Measurements from ENCODE around the gene MEIKIN. TPM values are rescaled to one million over a fixed set of nuclear protein-coding genes. Genes with fewer than 3 reads are reported as not detected.
"Not testable (repeated sequence)": the region's sequence is repeated elsewhere in the genome, so short reads cannot be mapped to it uniquely, and the experiment has no call there.

MEIKIN gene
- total RNA-seq, 2 experiments from 2014 or later, result 1.1 to 2.2 TPM

DNA sequence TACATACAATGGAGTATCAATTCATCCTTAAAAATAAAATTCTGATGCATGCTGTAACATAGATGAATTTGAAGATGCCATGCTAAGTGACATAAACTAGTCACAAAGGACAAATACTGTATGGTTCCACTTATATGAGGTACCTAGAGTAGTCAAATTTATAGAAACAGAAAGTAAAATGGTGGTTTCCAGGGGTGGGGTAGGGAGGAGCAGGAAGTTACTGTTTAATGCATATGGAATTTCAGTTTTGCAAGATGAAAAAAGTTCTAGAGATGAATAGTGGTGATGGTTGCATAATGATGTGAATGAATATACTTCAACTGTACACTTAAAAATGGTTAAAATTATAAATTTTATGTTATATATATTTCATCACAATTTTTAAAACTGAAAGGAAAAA lies 91.3 kb downstream of the MEIKIN start:
- H3K27ac Mint-ChIP-seq, result no peak overlapping the region
- CTCF ChIA-PET, result no interaction called here
- H3K4me3 Mint-ChIP-seq, result no peak overlapping the region
- H3K27me3 Mint-ChIP-seq, result peaks cover 6% of the 10 kb centered on the region
- POLR2A ChIA-PET, result no interaction called here
- DNase-seq, result no peak
- peaks cover 20% of the 10 kb centered on the region for H3K4me1 Mint-ChIP-seq
- H3K9me3 Mint-ChIP-seq, result peaks cover 18% of the 10 kb centered on the region
- H3K36me3 Mint-ChIP-seq (ENCODE audit: low read depth), result peaks cover 18% of the 10 kb centered on the region

DNA sequence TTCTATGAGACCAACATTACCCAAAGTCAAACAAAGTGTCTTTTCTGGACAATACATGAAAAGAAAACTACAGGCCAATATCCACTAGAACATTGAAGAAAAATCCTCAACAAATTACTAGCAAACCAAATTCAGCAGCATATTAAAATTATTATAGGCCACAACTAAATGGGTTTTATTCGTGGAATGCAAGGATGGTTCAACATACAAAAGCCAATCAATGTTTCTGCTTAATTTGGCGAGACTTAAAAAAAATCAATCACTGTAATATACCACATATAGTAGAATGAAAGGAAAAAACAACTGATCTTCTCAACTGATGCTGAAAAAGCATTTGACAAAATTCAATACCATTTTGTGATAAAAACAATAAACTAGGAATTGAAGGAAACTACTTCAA lies 96.8 kb downstream of the MEIKIN start:
- CTCF ChIA-PET, result no interaction called here
- Mint-ChIP-seq H3K27me3 (peaks cover 3% of the 10 kb centered on the region), H3K9me3 (peaks cover 45% of the 10 kb centered on the region), H3K4me3 (no peak overlapping the region), H3K36me3 (ENCODE audit: low read depth) (peaks cover 37% of the 10 kb centered on the region), H3K27ac (no peak overlapping the region), H3K4me1 (peaks cover 6% of the 10 kb centered on the region)
- POLR2A ChIA-PET, result no interaction called here
- DNase-seq, result no peak

DNA sequence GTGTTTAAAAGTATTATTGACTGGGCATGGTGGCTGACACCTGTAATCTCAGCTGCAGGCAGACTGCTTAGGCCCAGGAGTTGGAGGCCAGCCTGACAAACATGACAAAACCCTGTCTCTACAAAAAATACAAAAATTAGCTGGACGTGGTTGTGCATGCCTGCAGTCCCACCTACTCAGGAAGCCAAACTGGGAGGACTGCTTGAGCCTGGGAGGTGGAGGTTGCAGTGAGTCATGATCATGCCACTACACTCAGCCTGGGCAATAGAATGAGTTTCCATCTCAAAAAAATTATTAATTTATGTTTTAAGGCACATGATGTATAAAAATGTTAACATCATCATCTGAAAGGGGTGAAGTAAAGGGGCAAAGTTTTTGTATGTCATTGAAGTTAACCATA lies 98.9 kb downstream of the MEIKIN start:
- H3K4me1 Mint-ChIP-seq, result no peaks in the 10 kb centered on the region
- CTCF ChIA-PET, result no interaction called here
- peaks cover 3% of the 10 kb centered on the region for H3K27me3 Mint-ChIP-seq
- H3K27ac Mint-ChIP-seq, result no peak overlapping the region
- H3K4me3 Mint-ChIP-seq, result no peak overlapping the region
- DNase-seq, result no peak
- H3K36me3 Mint-ChIP-seq (ENCODE audit: low read depth), result peaks cover 37% of the 10 kb centered on the region
- H3K9me3 Mint-ChIP-seq, result peaks cover 50% of the 10 kb centered on the region
- POLR2A ChIA-PET, result interaction anchor here (1.2 kb wide), 1 partner anchor 49 kb away, joined by 3 read pairs; the partner anchor contains the start of gene FNIP1

DNA sequence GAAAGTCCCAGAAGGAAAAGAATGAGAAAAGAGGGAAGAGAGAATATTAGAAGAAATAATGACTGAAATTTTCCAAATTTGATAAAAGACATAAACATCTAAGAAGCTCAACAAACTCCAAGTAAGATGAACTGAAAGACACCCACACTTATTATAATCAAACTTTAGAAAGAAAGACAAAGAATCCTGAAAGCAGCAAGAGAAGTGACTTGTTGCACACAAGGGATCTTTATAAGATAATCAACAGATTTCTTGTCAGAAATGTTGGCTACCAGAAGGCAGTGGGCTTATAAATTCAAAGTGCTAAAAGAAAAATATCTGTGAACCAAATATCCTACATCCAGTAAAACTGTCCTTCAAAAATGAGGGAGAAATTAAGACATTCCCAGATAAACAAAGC lies 99.6 kb downstream of the MEIKIN start:
- peaks cover 3% of the 10 kb centered on the region for H3K27me3 Mint-ChIP-seq
- peaks cover 50% of the 10 kb centered on the region for H3K9me3 Mint-ChIP-seq
- DNase-seq, result no peak
- no peak overlapping the region for H3K4me3 Mint-ChIP-seq
- no peaks in the 10 kb centered on the region for H3K4me1 Mint-ChIP-seq
- ChIA-PET POLR2A (no interaction called here), CTCF (no interaction called here)
- H3K27ac Mint-ChIP-seq, result no peak overlapping the region
- H3K36me3 Mint-ChIP-seq (ENCODE audit: low read depth), result peaks cover 37% of the 10 kb centered on the region

DNA sequence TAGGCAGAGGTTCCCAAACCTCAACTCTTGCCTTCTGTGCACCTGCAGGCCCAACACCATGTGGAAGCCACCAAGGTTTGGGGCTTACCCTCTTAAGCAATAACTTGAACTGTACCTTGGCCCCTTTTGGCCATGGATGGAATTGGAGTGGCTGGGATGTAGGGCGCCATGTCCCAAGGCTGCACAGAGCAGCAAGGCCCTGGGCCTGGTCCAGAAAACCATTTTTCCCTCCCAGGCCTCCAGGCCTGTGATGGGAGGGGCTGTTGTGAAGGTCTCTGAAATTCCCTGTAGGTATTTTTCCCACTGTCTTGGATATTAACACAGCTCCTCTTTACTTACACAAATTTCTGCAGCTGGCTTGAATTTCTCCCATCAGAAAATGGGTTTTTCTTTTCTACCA lies 102.5 kb downstream of the MEIKIN start:
- H3K27me3 Mint-ChIP-seq, POLR2A ChIA-PET, H3K4me1 Mint-ChIP-seq, H3K4me3 Mint-ChIP-seq, CTCF ChIA-PET, DNase-seq, H3K27ac Mint-ChIP-seq: not testable (repeated sequence)
- H3K36me3 Mint-ChIP-seq (ENCODE audit: low read depth), result peaks cover 21% of the 10 kb centered on the region
- H3K9me3 Mint-ChIP-seq, result peaks cover 46% of the 10 kb centered on the region

DNA sequence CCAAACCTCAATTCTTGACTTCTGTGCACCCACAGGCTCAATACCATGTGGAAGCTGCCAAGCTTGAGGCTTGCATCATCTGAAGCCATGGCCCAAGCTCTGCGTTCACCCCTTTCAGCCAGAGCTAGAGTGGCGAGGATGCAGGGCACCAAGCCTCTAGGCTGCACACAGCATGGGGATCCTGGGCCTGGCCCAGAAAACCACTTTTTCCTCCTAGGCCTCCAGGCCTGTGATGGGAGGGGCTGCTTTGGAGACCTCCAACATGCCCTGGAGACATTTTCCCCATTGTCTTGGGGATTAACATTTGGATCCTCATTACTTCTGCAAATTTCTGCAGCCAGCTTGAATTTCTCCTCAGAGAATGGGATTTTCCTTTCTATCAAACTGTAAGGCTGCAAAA lies 112.8 kb downstream of the MEIKIN start:
- DNase-seq; H3K4me3 Mint-ChIP-seq; H3K27ac Mint-ChIP-seq; H3K4me1 Mint-ChIP-seq; H3K27me3 Mint-ChIP-seq; CTCF ChIA-PET; H3K36me3 Mint-ChIP-seq (ENCODE audit: low read depth); POLR2A ChIA-PET: not testable (repeated sequence)
- H3K9me3 Mint-ChIP-seq, result peaks cover 21% of the 10 kb centered on the region

DNA sequence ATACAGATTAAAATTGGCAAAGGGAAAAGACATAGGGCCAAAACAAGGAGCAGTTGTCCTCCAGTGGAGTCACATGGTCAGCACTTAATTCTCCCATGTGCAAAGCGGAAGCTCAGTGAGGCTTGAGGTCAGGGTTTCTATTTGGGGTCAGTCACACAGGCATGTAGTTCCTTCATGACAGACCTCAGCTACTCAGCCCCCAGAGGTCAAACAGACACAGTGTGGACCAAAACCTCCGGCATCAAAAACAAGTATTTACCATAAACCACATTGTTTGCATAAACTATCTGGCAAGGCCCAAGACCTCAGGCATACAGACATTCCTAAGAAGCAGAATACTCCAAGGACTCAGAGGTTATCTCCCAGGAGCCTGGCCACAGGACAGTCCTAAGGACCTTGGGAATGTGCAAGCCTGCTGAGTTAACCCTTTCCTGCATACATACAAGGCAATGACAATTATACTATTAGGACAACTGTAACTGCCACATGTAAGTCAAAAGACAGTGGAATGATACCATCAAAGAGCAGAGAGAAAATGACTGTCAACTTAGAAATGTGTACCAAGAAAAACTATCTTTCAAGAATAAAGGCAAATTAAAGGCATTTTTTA lies 120.0 kb downstream of the MEIKIN start:
- no peak for DNase-seq
- ChIA-PET POLR2A (no interaction called here), CTCF (no interaction called here)
- H3K36me3 Mint-ChIP-seq (ENCODE audit: low read depth), result no peaks in the 10 kb centered on the region
- peaks cover 8% of the 10 kb centered on the region for H3K4me1 Mint-ChIP-seq
- no peak overlapping the region for H3K4me3 Mint-ChIP-seq
- H3K9me3 Mint-ChIP-seq, result peaks cover 5% of the 10 kb centered on the region
- peaks cover 14% of the 10 kb centered on the region for H3K27me3 Mint-ChIP-seq
- no peak overlapping the region for H3K27ac Mint-ChIP-seq

DNA sequence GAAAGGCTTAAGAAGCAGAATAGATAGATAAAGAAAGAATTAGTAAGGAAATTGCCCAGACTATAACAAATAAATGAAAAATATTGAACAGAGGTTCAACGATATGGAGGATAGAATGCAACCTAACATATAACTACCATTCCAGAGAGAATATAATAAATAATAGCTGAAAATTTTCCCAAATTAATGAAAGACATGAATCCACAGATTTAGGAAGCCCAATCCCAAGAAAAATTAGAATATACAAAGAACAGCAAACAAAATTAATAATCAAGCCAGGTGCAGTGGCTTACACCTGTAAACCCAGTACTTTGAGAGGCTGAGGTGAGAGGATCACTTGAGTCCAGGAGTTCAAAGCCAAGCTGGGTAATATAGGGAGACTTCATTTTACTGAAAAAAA lies 120.8 kb downstream of the MEIKIN start:
- Mint-ChIP-seq H3K27me3 (peaks cover 18% of the 10 kb centered on the region), H3K9me3 (peaks cover 4% of the 10 kb centered on the region), H3K36me3 (ENCODE audit: low read depth) (no peaks in the 10 kb centered on the region), H3K4me1 (peaks cover 5% of the 10 kb centered on the region), H3K4me3 (no peak overlapping the region), H3K27ac (no peak overlapping the region)
- CTCF ChIA-PET, result no interaction called here
- DNase-seq, result no peak
- POLR2A ChIA-PET, result no interaction called here

DNA sequence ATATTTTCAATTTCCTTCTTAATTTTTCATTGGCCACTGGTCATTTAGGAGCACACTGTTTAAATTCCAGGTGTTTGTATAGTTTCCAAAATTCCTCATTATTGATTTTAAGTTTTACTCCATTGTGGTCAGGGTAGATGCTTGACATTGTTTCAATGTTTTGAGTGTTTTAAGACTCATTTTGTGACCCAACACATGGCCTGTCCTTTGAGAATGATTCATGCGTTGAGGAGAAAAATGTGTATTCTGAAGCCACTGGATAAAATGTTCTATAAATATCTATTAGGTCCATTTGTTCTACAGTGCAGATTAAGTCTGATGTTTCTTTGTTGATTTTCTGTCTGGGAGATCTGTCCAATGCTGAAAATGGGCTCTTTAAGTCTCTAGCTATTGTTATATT lies 124.2 kb downstream of the MEIKIN start:
- CTCF ChIA-PET, result no interaction called here

DNA sequence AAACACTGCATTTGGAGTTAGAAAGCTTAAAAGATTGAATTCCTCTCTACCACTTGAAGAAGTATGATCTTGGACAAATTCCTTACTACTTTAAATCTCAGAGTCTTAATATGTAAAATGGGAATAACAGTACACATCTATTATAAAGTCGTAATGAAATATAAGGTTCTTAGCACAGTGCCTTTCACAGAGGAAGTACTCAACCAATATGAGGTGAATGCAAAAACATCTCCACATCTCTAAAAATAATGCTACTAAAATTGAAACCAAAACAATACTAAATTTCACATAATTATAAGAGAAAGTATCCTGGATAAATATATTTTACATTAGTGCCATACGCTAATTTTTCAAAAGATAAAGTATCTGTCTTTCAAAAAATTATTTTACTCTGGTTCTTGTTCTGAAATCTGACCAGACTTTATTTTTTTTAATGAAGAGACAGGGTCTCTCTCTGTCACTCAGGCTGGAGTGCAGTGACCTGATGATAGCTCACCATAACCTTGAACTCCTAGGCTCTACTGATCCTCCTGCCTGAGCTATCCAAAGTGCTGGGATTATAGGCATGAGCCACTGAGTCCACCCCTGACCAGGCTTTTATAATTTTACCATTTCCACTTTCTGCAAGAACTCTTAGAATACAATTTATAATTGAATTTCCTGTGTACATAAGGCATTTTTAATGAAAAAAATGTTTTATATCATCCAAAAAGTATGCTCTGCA lies 127.3 kb downstream of the MEIKIN start:
- Mint-ChIP-seq H3K4me1 (peaks cover 2% of the 10 kb centered on the region), H3K27me3 (peaks cover 17% of the 10 kb centered on the region), H3K4me3 (no peak overlapping the region), H3K27ac (no peak overlapping the region), H3K9me3 (no peaks in the 10 kb centered on the region), H3K36me3 (ENCODE audit: low read depth) (no peaks in the 10 kb centered on the region)
- no peak for DNase-seq
- CTCF ChIA-PET, result no interaction called here
- POLR2A ChIA-PET, result no interaction called here

More for the DNA sequence above, 124.2 kb downstream of the MEIKIN start:
- no peaks in the 10 kb centered on the region for H3K36me3 Mint-ChIP-seq (ENCODE audit: low read depth)
- H3K9me3 Mint-ChIP-seq, result peaks cover 4% of the 10 kb centered on the region
- H3K27me3 Mint-ChIP-seq, result peaks cover 18% of the 10 kb centered on the region
- no peak overlapping the region for H3K4me3 Mint-ChIP-seq
- no peak overlapping the region for H3K27ac Mint-ChIP-seq
- POLR2A ChIA-PET, result no interaction called here
- H3K4me1 Mint-ChIP-seq, result peaks cover 2% of the 10 kb centered on the region
- no peak for DNase-seq

DNA sequence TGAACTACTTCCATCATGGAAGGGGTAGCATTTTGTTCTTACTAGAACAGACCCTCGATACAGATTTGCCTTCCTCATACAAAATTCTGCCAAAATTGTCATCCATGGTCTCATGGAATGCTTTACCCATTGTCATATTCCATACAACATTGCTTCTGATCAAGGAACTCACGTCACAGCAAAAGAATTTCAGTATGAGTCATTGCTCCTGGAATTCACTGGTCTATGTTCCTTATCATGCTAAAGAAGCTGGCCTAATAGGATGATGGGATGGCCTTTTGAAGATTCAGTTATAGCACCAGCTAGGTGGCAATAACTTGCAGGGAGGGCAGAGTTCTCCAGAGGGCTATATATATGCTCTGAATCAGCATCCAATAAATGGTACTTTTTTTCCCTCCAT lies 130.5 kb downstream of the MEIKIN start:
- Mint-ChIP-seq H3K4me3 (no peak overlapping the region), H3K4me1 (peaks cover 2% of the 10 kb centered on the region), H3K9me3 (no peaks in the 10 kb centered on the region), H3K27me3 (no peaks in the 10 kb centered on the region), H3K27ac (no peak overlapping the region), H3K36me3 (ENCODE audit: low read depth) (no peaks in the 10 kb centered on the region)
- no peak for DNase-seq
- CTCF ChIA-PET, result no interaction called here
- POLR2A ChIA-PET, result no interaction called here

DNA sequence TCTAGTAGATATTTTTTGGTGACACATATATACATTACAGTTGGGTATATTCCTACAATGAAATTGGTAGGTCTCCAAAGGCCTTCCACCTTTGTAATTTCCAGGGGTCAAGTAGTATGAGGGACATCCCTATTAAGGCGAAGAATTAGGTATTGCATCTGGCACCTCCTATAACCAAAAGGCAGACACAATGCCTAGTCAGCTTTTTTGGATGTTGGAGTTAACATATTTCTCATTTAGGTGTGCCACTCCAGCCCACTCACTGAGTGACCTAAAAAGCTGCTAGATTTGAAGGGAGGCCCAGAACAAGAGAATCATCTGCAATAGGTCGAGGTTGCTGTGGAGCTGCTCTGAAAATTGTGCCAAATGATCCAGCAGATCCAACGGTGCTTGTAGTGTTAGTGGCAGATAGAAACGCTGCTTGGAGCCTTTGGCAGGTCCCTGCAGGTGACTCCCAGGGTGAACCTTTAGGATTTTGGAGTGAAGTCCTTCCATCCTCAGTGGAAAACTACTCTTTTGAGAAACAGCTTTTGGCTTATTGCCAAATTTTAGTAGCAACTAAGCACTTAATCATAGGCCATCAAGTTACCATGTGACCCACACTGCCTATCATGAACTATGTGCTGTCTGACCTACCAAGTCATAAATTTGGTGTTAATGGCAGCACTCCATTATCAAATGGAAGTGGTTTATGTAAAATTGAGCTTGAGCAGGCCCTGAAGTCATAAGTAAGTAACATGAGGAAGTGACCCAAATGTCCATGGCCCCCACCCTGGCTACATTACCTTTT lies 132.9 kb downstream of the MEIKIN start:
- H3K27me3 Mint-ChIP-seq, result peaks cover 2% of the 10 kb centered on the region
- H3K36me3 Mint-ChIP-seq (ENCODE audit: low read depth), result no peaks in the 10 kb centered on the region
- no peak for DNase-seq
- no peaks in the 10 kb centered on the region for H3K4me1 Mint-ChIP-seq
- H3K4me3 Mint-ChIP-seq, result no peak overlapping the region
- H3K27ac Mint-ChIP-seq, result no peak overlapping the region
- CTCF ChIA-PET, result interaction anchor here (5.5 kb wide), 1 partner anchor 196 kb away, joined by 53 read pairs; no protein-coding TSS in a partner anchor
- POLR2A ChIA-PET, result interaction anchor here (1.2 kb wide), 1 partner anchor 16 kb away, joined by 5 read pairs; the partner anchor contains the start of gene FNIP1
- H3K9me3 Mint-ChIP-seq, result no peaks in the 10 kb centered on the region

DNA sequence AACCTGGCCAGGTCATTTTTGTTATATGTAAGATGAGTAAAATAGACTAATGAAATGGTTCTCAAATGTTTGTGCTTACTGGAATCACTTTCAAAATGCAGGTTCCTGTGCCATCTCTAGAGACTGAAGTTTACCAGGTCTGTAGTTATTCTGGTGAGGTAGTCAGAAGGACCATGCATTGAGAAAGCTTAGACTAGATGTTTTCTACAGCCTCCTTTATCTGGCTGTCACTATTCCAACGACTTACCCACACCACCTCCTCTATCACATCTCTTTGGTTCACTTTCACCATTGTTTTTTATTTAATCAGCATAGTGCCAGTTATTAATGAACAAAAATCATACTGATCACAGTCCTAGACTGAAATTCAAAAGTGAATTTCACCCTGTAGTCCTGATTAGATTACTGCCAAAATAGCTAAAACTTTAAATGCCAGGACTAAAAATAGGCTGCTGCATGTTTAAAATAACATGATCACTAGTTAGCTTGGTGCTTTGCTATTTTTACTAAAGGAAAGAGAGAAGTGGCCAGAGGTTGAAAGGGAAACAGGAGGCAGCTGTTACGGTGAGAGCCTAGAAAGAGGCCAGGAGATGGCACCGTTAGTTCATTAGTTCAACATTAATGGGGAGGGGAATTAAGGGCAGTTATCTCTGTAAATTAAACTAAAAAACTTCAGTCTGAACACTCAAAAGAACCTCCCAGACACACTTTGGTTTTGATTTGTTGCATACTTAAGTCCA lies 134.8 kb downstream of the MEIKIN start:
- no peaks in the 10 kb centered on the region for H3K4me1 Mint-ChIP-seq
- no peak overlapping the region for H3K4me3 Mint-ChIP-seq
- POLR2A ChIA-PET, result interaction anchor here (1.5 to 1.6 kb wide), 2 partner anchors 14 to 197 kb away, joined by 4 to 6 read pairs; partner anchors contain the start of gene FNIP1
- no peak overlapping the region for H3K27ac Mint-ChIP-seq
- no peaks in the 10 kb centered on the region for H3K9me3 Mint-ChIP-seq
- H3K36me3 Mint-ChIP-seq (ENCODE audit: low read depth), result no peaks in the 10 kb centered on the region
- no peak for DNase-seq
- H3K27me3 Mint-ChIP-seq, result peaks cover 2% of the 10 kb centered on the region
- CTCF ChIA-PET, result interaction anchor here (0.5 to 5.5 kb wide), 10 partner anchors 21 to 428 kb away, joined by 3 to 53 read pairs (median 4); partner anchors contain the start of gene IL3

Data from activated CD4-positive, alpha-beta memory T cell treated with anti-CD3 and anti-CD28 coated beads, Interleukin-2, amount 10 ng/mL, durations not matched to agents 7 days and 5 days (primary cell).